Mucosa of rectum (tissue), 2 donors: ENCODE results near the gene TXNRD2.
"Not testable (repeated sequence)": the region's sequence is repeated elsewhere in the genome, so short reads cannot be mapped to it uniquely, and the experiment has no call there.

Experiments
- H3K27ac ChIP-seq, 2 donors: one replicate each; pipeline ENCODE4 v1.7.0; 2013; ENCODE audit warnings: inconsistent platforms in 2 of 2, low read depth in 2 of 2, low read length in 2 of 2
- H3K27me3 ChIP-seq, 2 donors: one replicate each; pipeline ENCODE4 v1.7.0; 2013; ENCODE audit warnings: low read length in 2 of 2; ENCODE audit not compliant: control insufficient read depth in 2 of 2, insufficient read depth in 2 of 2
- H3K36me3 ChIP-seq, 2 donors: one replicate each; pipeline ENCODE4 v1.7.0; 2013; ENCODE audit warnings: low read length in 2 of 2; ENCODE audit not compliant: control insufficient read depth in 2 of 2, insufficient read depth in 2 of 2
- H3K4me1 ChIP-seq, 2 donors: one replicate each; pipeline ENCODE4 v1.7.0; 2013; ENCODE audit warnings: low read length in 2 of 2, mild to moderate bottlenecking in 1 of 2; ENCODE audit not compliant: control insufficient read depth in 2 of 2, insufficient read depth in 2 of 2
- H3K4me3 ChIP-seq, 2 donors: one replicate each; pipeline ENCODE4 v1.7.0; 2013; ENCODE audit warnings: low read length in 2 of 2
- H3K9ac ChIP-seq, 2 donors: one replicate each; pipeline ENCODE4 v1.7.0; 2013; ENCODE audit warnings: low read length in 2 of 2, low read depth in 1 of 2, mild to moderate bottlenecking in 1 of 2
- H3K9me3 ChIP-seq, 2 donors: one replicate each; pipeline ENCODE4 v1.7.0; 2013; ENCODE audit warnings: low read length in 2 of 2; ENCODE audit not compliant: control insufficient read depth in 2 of 2
- donor health status: healthy.
- donor health status: Normal muscosa, but diverticular disease.

TXNRD2 gene

GRCh38 chr22:19841641-19842392 lies 99.8 kb downstream of the TXNRD2 start:
- no peaks in the 10 kb centered on the region for H3K27me3 ChIP-seq
- no peaks in the 10 kb centered on the region for H3K9me3 ChIP-seq
- no peak overlapping the region for H3K27ac ChIP-seq
- no peak overlapping the region for H3K9ac ChIP-seq
- peaks cover 0 to 4% of the 10 kb centered on the region in 2 donors for H3K4me1 ChIP-seq
- no peak overlapping the region for H3K4me3 ChIP-seq
- H3K36me3 ChIP-seq: peaks cover 0 to under 1% of the 10 kb centered on the region in 2 donors

DNA sequence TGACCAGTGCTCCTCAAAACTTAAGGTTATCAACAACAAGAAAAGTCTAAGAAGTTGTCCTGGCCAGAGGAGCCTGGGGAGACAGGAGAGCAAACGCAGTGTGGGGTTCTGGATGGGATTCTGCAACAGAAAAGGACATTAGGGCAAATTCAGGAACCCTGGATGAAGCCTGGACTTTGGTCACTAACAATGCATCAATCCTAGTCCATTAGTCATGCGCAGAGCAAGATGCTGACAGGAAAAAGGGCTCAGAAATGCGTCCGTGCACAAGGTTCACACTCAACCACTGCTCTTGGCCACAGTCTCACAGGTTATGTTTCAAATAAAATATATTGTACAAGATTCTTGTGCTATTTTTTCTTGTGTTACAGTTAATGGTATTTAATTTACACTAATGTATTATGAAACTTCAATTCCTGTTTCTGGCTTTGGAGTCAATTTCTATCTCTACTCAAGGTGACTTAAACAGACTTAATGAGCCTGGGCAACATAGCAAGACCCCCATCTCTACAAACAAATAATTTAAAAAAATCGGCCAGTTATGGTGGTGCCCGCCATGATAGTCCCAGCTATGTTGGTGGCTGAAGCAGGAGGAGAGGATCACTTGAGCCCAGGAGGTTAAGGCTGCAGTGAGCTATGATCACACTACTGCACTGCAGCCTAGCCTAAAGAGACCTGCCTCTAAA lies 100.5 kb downstream of the TXNRD2 start:
- no peak overlapping the region for H3K27ac ChIP-seq
- no peak overlapping the region for H3K4me3 ChIP-seq
- no peaks in the 10 kb centered on the region for H3K9me3 ChIP-seq
- no peak overlapping the region for H3K9ac ChIP-seq
- H3K36me3 ChIP-seq: no peaks in the 10 kb centered on the region
- peaks cover 0 to 4% of the 10 kb centered on the region in 2 donors for H3K4me1 ChIP-seq
- no peaks in the 10 kb centered on the region for H3K27me3 ChIP-seq

DNA sequence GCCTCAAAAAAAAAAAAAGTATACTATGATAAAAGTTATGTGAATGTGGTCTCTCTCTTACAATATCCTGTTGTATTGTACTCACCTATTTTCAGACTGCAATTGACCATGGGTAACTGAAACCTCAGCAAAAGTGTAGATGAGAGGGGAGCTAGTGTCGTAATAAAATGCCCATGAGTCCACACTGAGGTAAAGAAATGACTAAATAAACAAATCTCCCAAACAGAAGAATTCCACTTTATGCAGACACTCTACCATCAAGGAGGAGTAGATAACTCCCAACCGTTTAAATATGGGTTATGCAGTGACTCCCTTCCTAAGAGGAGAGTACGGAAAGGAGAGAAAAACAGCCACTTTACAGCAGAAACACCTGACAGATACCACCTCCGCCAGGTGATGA lies 101.6 kb downstream of the TXNRD2 start:
- Histone ChIP-seq H3K36me3 (no peaks in the 10 kb centered on the region), H3K4me1 (peaks cover 0 to 4% of the 10 kb centered on the region in 2 donors)

DNA sequence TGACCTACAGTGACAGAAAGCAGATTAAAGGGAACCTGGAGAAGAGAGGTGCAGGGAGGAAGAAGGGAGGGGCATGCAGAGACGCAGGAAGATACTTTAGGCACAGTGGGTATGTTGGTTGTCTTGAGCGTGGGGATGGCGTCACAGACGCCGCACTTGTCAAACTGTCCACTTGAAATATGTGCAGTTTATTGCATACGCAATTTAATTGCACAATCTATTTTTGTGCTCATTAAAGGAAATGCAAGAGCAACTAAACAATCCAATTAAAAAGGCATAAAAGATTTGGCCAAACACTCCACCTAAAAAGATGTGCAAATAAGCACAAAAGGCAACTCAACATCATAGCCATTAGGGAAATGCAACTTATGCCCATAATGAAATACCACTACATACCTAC lies 103.7 kb downstream of the TXNRD2 start:
- Histone ChIP-seq H3K9ac (no peak overlapping the region), H3K4me3 (no peak overlapping the region), H3K27me3 (no peaks in the 10 kb centered on the region), H3K27ac (no peak overlapping the region), H3K9me3 (no peaks in the 10 kb centered on the region), H3K36me3 (no peaks in the 10 kb centered on the region), H3K4me1 (no peaks in the 10 kb centered on the region)

More for the DNA sequence above, 101.6 kb downstream of the TXNRD2 start:
- H3K4me3 ChIP-seq: no peak overlapping the region
- H3K9ac ChIP-seq: no peak overlapping the region
- H3K27ac ChIP-seq: no peak overlapping the region
- no peaks in the 10 kb centered on the region for H3K27me3 ChIP-seq
- no peaks in the 10 kb centered on the region for H3K9me3 ChIP-seq

GRCh38 chr22:19836512-19836911 lies 105.1 kb downstream of the TXNRD2 start:
- Histone ChIP-seq H3K9me3 (no peaks in the 10 kb centered on the region), H3K27me3 (no peaks in the 10 kb centered on the region), H3K27ac (no peak overlapping the region), H3K4me1 (no peaks in the 10 kb centered on the region), H3K36me3 (no peaks in the 10 kb centered on the region), H3K4me3 (no peak overlapping the region), H3K9ac (no peak overlapping the region)

DNA sequence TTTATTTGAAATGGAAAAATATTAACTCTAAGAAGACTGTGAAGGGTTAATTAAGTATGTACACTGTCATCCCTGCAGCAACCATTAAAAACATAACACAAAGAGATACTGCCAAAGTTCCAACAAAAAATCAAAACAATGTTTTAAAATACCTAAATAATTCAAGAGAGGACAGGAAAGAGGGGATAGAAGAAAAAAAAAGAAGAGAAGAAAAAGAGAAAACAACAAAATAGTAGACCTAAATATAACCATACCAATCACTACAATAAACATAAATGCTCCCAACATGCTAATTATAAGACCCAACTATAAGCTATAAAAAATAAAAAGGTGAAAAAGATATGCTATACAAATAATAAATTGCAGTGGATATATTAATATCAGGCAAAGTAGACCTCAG lies 107.0 kb downstream of the TXNRD2 start:
- no peak overlapping the region for H3K4me3 ChIP-seq

GRCh38 chr22:19833327-19833726 lies 108.3 kb downstream of the TXNRD2 start:
- not testable (repeated sequence) for H3K36me3 ChIP-seq, H3K4me1 ChIP-seq, H3K27ac ChIP-seq, H3K4me3 ChIP-seq, H3K9me3 ChIP-seq, H3K27me3 ChIP-seq, H3K9ac ChIP-seq

More for the DNA sequence above, 107.0 kb downstream of the TXNRD2 start:
- H3K36me3 ChIP-seq: no peaks in the 10 kb centered on the region
- no peak overlapping the region for H3K9ac ChIP-seq
- no peaks in the 10 kb centered on the region for H3K4me1 ChIP-seq
- no peaks in the 10 kb centered on the region for H3K27me3 ChIP-seq
- no peak overlapping the region for H3K27ac ChIP-seq
- no peaks in the 10 kb centered on the region for H3K9me3 ChIP-seq

DNA sequence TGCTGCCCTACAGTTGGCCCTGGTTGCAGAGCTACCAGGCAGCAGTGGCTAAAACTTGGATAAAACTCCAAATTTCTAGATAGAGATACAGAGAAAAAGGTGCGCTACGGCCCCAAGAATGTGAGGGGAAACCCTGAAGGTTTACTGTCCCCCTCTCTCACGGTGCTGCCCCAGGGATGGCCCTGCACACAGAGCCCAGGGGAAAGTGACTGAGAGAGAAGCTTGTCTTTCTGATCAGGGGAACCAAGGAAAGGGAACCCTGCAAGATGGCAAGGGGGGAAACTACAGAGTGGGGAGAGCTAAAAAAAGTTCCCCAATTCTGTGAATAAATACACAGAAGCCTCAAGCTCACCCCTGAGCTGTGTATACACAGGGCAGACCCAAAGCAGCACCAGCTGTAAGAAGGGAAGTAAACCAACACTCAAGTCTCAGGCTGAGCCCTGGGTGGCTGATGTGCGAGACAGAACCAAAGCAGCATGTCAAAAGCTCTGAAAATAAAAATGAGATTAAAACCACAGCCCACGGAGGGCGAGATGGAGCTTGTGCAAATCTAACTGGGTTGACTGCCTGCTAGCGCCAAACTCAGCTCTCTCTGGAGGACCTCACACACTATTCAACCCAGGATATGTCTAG lies 109.0 kb downstream of the TXNRD2 start:
- Histone ChIP-seq H3K4me1 (no peaks in the 10 kb centered on the region), H3K4me3 (no peak overlapping the region), H3K27ac (no peak overlapping the region), H3K9me3 (no peaks in the 10 kb centered on the region), H3K27me3 (no peaks in the 10 kb centered on the region), H3K36me3 (no peaks in the 10 kb centered on the region), H3K9ac (no peak overlapping the region)

GRCh38 chr22:19831979-19832378 lies 109.6 kb downstream of the TXNRD2 start:
- not testable (repeated sequence) for H3K4me1 ChIP-seq, H3K9ac ChIP-seq, H3K27me3 ChIP-seq, H3K36me3 ChIP-seq, H3K9me3 ChIP-seq, H3K4me3 ChIP-seq, H3K27ac ChIP-seq

GRCh38 chr22:19831016-19831415 lies 110.6 kb downstream of the TXNRD2 start:
- H3K27me3 ChIP-seq: no peaks in the 10 kb centered on the region
- H3K4me3 ChIP-seq: no peak overlapping the region
- no peaks in the 10 kb centered on the region for H3K4me1 ChIP-seq
- H3K9me3 ChIP-seq: no peaks in the 10 kb centered on the region
- H3K36me3 ChIP-seq: no peaks in the 10 kb centered on the region
- H3K9ac ChIP-seq: no peak overlapping the region
- H3K27ac ChIP-seq: no peak overlapping the region
